Sciatic nerve (tissue), 2 donors: ENCODE data around the gene ACSL1. TPM values are rescaled to one million over a fixed set of nuclear protein-coding genes. Genes with fewer than 3 reads are reported as not detected.
A peak's percentile ranks its signal among the peaks of the same experiment; 100 is the strongest.

Source experiments
- ATAC-seq: fragments of 200-7000 bp; cut with Tn5 transposase; one replicate; pipeline ENCODE4 v1.9.1; 2020; ENCODE audit warnings: mild to moderate bottlenecking, moderate library complexity
- DNase-seq: peaks from one replicate; pipeline ENCODE4 v3.0.0-alpha.2; 2020; ENCODE audit warnings: low spot score
- intact Hi-C: fragments of 100-400 bp; cut with DNase I; formaldehyde crosslinking; loops from one replicate; pipeline ENCODE4 v1.14.2; 2022
- total RNA-seq: library from RNA; stranded (reverse); fragmentation: NEBNext Ultra II Directional; extraction: Animal tissue kit (Norgen Biotek cat#: 25700); gene quantifications from one replicate; pipeline ENCODE4 v1.2.1, GENCODE V29; 2021
- donor health status: DM: no; HTN: no; CAD: no.
- donor health status: DM: no; HTN: no; CAD: no.

The ACSL1 gene
- total RNA-seq, 1 donor from 2014 or later, result 145 TPM

- intact Hi-C loops, result no loop called here
- ATAC-seq, result peak; percentile 66
- peak; percentile 81 for DNase-seq
These were observed 10.5 kb downstream of the ACSL1 start for GRCh38 chr4:184815046-184815877.

GRCh38 chr4:184814686-184815045 lies 11.1 kb downstream of the ACSL1 start:
- intact Hi-C loops, result no loop called here
- peak; percentile 55 for DNase-seq
- ATAC-seq, result no peak

- ATAC-seq (peak; percentile 4), DNase-seq (no peak)
- intact Hi-C loops, result no loop called here
These were observed 13.1 kb downstream of the ACSL1 start for GRCh38 chr4:184812651-184813181.

- intact Hi-C loops, result no loop called here
- DNase-seq (no peak), ATAC-seq (no peak)
These were observed 13.6 kb downstream of the ACSL1 start for GRCh38 chr4:184812199-184812542.

- DNase-seq (no peak), ATAC-seq (no peak)
- intact Hi-C loops, result no loop called here
These were observed 14.1 kb downstream of the ACSL1 start for GRCh38 chr4:184811526-184812198.

GRCh38 chr4:184810720-184811119 lies 15.0 kb downstream of the ACSL1 start:
- DNase-seq, result no peak
- no peak for ATAC-seq
- intact Hi-C loops, result no loop called here

- ATAC-seq (no peak), DNase-seq (no peak)
- intact Hi-C loops, result no loop called here
These were observed 17.1 kb downstream of the ACSL1 start for GRCh38 chr4:184808713-184809050.

GRCh38 chr4:184807797-184808712 lies 17.7 kb downstream of the ACSL1 start:
- DNase-seq (peak; percentile 76), ATAC-seq (peak; percentile 14)
- intact Hi-C loops, result no loop called here

- intact Hi-C loops, result no loop called here
- DNase-seq (no peak), ATAC-seq (no peak)
These were observed 18.5 kb downstream of the ACSL1 start for GRCh38 chr4:184807256-184807655.

GRCh38 chr4:184806711-184807110 lies 19.1 kb downstream of the ACSL1 start:
- intact Hi-C loops, result no loop called here
- DNase-seq, result no peak
- no peak for ATAC-seq

GRCh38 chr4:184806229-184806550 lies 19.6 kb downstream of the ACSL1 start:
- ATAC-seq (no peak), DNase-seq (no peak)
- intact Hi-C loops, result no loop called here

GRCh38 chr4:184805462-184806228 lies 20.1 kb downstream of the ACSL1 start:
- DNase-seq (peak; percentile 67), ATAC-seq (peak; percentile 78)
- intact Hi-C loops, result no loop called here

GRCh38 chr4:184804621-184805020 lies 21.1 kb downstream of the ACSL1 start:
- ATAC-seq (no peak), DNase-seq (no peak)
- intact Hi-C loops, result no loop called here

- intact Hi-C loops, result no loop called here
- DNase-seq, result no peak
- ATAC-seq, result no peak
These were observed 21.9 kb downstream of the ACSL1 start for GRCh38 chr4:184803874-184804273.

GRCh38 chr4:184803133-184803532 lies 22.6 kb downstream of the ACSL1 start:
- ATAC-seq (no peak), DNase-seq (no peak)
- intact Hi-C loops, result no loop called here

- DNase-seq (no peak), ATAC-seq (peak; percentile 59)
- intact Hi-C loops, result no loop called here
These were observed 23.1 kb downstream of the ACSL1 start for GRCh38 chr4:184802697-184803015.

GRCh38 chr4:184801781-184802696 lies 23.7 kb downstream of the ACSL1 start:
- intact Hi-C loops, result no loop called here
- peak; percentile 16 for ATAC-seq

GRCh38 chr4:184798504-184798903 lies 27.3 kb downstream of the ACSL1 start:
- ATAC-seq (no peak), DNase-seq (no peak)
- intact Hi-C loops, result no loop called here

More at GRCh38 chr4:184801781-184802696, 23.7 kb downstream of the ACSL1 start:
- DNase-seq, result no peak
